ENCODE results near the gene PRKAR1B.

The PRKAR1B gene

GRCh38 chr7:609365-609764, 117.7 kb downstream of the PRKAR1B start:
- Histone ChIP-seq H3K9me2 (replicated peaks; ENCODE audit: low read depth, low read length) (no peaks in the 10 kb centered on the region), H3K4me2 (ENCODE audit: low read depth, low read length, poor library complexity, severe bottlenecking) (no peak overlapping the region), H2AFZ (ENCODE audit: low read length) (no peak overlapping the region), H3K4me1 (ENCODE audit: insufficient read depth, low read length, poor library complexity, severe bottlenecking) (peaks cover 9% of the 10 kb centered on the region), H3K4me3 (ENCODE audit: low read length, poor library complexity, severe bottlenecking) (no peak overlapping the region), H3K9me3 (ENCODE audit: insufficient read depth, low read depth, low read length) (no peaks in the 10 kb centered on the region), H3F3A (ENCODE audit: low read depth) (no peaks in the 10 kb centered on the region), H3K9ac (ENCODE audit: low read depth, low read length, poor library complexity, severe bottlenecking) (no peak overlapping the region), H4K20me1 (ENCODE audit: insufficient read depth, low read length, poor library complexity, severe bottlenecking) (no peaks in the 10 kb centered on the region), H3K36me3 (ENCODE audit: insufficient read depth, low read length) (no peaks in the 10 kb centered on the region), H3K79me2 (ENCODE audit: insufficient read depth, low read length) (no peaks in the 10 kb centered on the region), H3K27me3 (ENCODE audit: insufficient read depth, low read length, poor library complexity, severe bottlenecking) (no peaks in the 10 kb centered on the region)
- TF ChIP-seq EZH2phosphoT487 (IDR thresholded peaks at IDR 0.05; ENCODE audit: borderline replicate concordance), result no peak
- no peak for TF ChIP-seq CTCF (conservative IDR thresholded peaks at IDR 0.05; ENCODE audit: low read length)

GRCh38 chr7:608954-609353, 118.1 kb downstream of the PRKAR1B start:
- Histone ChIP-seq H2AFZ (ENCODE audit: low read length) (no peak overlapping the region), H3K9ac (ENCODE audit: low read depth, low read length, poor library complexity, severe bottlenecking) (no peak overlapping the region), H3K27me3 (ENCODE audit: insufficient read depth, low read length, poor library complexity, severe bottlenecking) (no peaks in the 10 kb centered on the region), H3K9me3 (ENCODE audit: insufficient read depth, low read depth, low read length) (no peaks in the 10 kb centered on the region), H3K9me2 (replicated peaks; ENCODE audit: low read depth, low read length) (no peaks in the 10 kb centered on the region), H3F3A (ENCODE audit: low read depth) (no peaks in the 10 kb centered on the region), H3K79me2 (ENCODE audit: insufficient read depth, low read length) (no peaks in the 10 kb centered on the region), H3K36me3 (ENCODE audit: insufficient read depth, low read length) (no peaks in the 10 kb centered on the region), H3K4me3 (ENCODE audit: low read length, poor library complexity, severe bottlenecking) (no peak overlapping the region), H3K4me1 (ENCODE audit: insufficient read depth, low read length, poor library complexity, severe bottlenecking) (peaks cover 13% of the 10 kb centered on the region), H3K4me2 (ENCODE audit: low read depth, low read length, poor library complexity, severe bottlenecking) (no peak overlapping the region), H4K20me1 (ENCODE audit: insufficient read depth, low read length, poor library complexity, severe bottlenecking) (no peaks in the 10 kb centered on the region)
- TF ChIP-seq EZH2phosphoT487 (IDR thresholded peaks at IDR 0.05; ENCODE audit: borderline replicate concordance) (no peak), CTCF (conservative IDR thresholded peaks at IDR 0.05; ENCODE audit: low read length) (no peak)

- no peak overlapping the region for H3K4me2 ChIP-seq (ENCODE audit: low read depth, low read length, poor library complexity, severe bottlenecking)
- H3K9ac ChIP-seq (ENCODE audit: low read depth, low read length, poor library complexity, severe bottlenecking), result no peak overlapping the region
- H3K27me3 ChIP-seq (ENCODE audit: insufficient read depth, low read length, poor library complexity, severe bottlenecking), result no peaks in the 10 kb centered on the region
These were observed 118.7 kb downstream of the PRKAR1B start for GRCh38 chr7:608361-608760.

More at GRCh38 chr7:608361-608760, 118.7 kb downstream of the PRKAR1B start:
- Histone ChIP-seq H3K4me1 (ENCODE audit: insufficient read depth, low read length, poor library complexity, severe bottlenecking) (peaks cover 19% of the 10 kb centered on the region), H2AFZ (ENCODE audit: low read length) (no peak overlapping the region), H3K79me2 (ENCODE audit: insufficient read depth, low read length) (no peaks in the 10 kb centered on the region), H4K20me1 (ENCODE audit: insufficient read depth, low read length, poor library complexity, severe bottlenecking) (no peaks in the 10 kb centered on the region), H3K9me2 (replicated peaks; ENCODE audit: low read depth, low read length) (no peaks in the 10 kb centered on the region), H3F3A (ENCODE audit: low read depth) (no peaks in the 10 kb centered on the region), H3K9me3 (ENCODE audit: insufficient read depth, low read depth, low read length) (no peaks in the 10 kb centered on the region), H3K4me3 (ENCODE audit: low read length, poor library complexity, severe bottlenecking) (no peak overlapping the region), H3K36me3 (ENCODE audit: insufficient read depth, low read length) (no peaks in the 10 kb centered on the region)
- TF ChIP-seq EZH2phosphoT487 (IDR thresholded peaks at IDR 0.05; ENCODE audit: borderline replicate concordance), result no peak
- no peak for TF ChIP-seq CTCF (conservative IDR thresholded peaks at IDR 0.05; ENCODE audit: low read length)

Measured in Loucy (cell line).